K562 (cell line): ENCODE results near the gene AKIRIN1. TPM values are rescaled to one million over a fixed set of nuclear protein-coding genes. Genes with fewer than 3 reads are reported as not detected.

Experiments used
- ATAC-seq: fragments of 200-7000 bp; cut with Tn5 transposase; 3 replicates; pipeline ENCODE4 v1.9.1; 2020; ENCODE audit warnings: moderate library complexity
- BruUV-seq: library from RNA; stranded (reverse); fragments of 400-500 nt; replicated peaks from 2 replicates; lab custom pipeline; 2021; lab: Mats Ljungman, UMichigan
- CTCF ChIA-PET: fragments of 300-600 bp; formaldehyde crosslinking; extraction: SDS; loops from one replicate; lab custom pipeline; 2021; ENCODE audit warnings: low intra/inter-chr PET ratio; lab: Yijun Ruan, JAX
- POLR2A ChIA-PET: fragments of 300-600, 350-650 bp; sonication (Branson Sonifier 250); formaldehyde crosslinking; extraction: SDS; loops from one replicate; lab custom pipeline; 2021; ENCODE audit warnings: antibody characterized with exemption, inconsistent platforms; lab: Yijun Ruan, JAX
- DNase-seq, 4 experiments: peaks; one replicate each; pipeline versions ENCODE4 v3.0.0 to v3.0.0-alpha.2; 2011 to 2018; ENCODE audit warnings: low spot score in 3 of 4, mixed read lengths in 3 of 4; ENCODE audit errors: extremely low read depth in 1 of 4
- FAIRE-seq: peaks from 2 replicates; lab custom pipeline; 2011; peaks lifted over from hg19 to GRCh38; lab: Jason Lieb, UNC
- H2AFZ ChIP-seq: 2 replicates; pipeline ENCODE4 v1.6.0; 2011; ENCODE audit warnings: low read depth, low read length, control low read depth, inconsistent platforms
- H3K27ac ChIP-seq: fragments of 200-600 bp; 3 replicates; pipeline ENCODE4 v1.8.0; 2011; ENCODE audit warnings: low read depth, mild to moderate bottlenecking, control low read depth, inconsistent platforms, low read length, moderate library complexity, mixed read lengths; ENCODE audit errors: extremely low read depth
- H3K27me3 ChIP-seq, 2 experiments: fragments of 300-600 bp in 1 of 2; 2 replicates in 1 of 2; 3 replicates in 1 of 2; pipeline versions ENCODE4 v1.6.0 to v1.8.0; 2011; ENCODE audit warnings: inconsistent platforms in 2 of 2, low read length in 2 of 2, mild to moderate bottlenecking in 1 of 2, mixed read lengths in 1 of 2, moderate library complexity in 1 of 2; ENCODE audit not compliant: control insufficient read depth in 2 of 2, insufficient read depth in 2 of 2
- H3K36me3 ChIP-seq: fragments of 300-600 bp; 3 replicates; pipeline ENCODE4 v1.8.0; 2011; ENCODE audit warnings: mild to moderate bottlenecking, low read length, inconsistent platforms; ENCODE audit not compliant: control insufficient read depth, insufficient read depth
- H3K4me1 ChIP-seq, 2 experiments: fragments of 200-600 bp in 1 of 2; replicated peaks in 1 of 2; 2 replicates in 1 of 2; 3 replicates in 1 of 2; pipeline versions ENCODE4 v1.5.1 to v1.8.0; 2011; ENCODE audit warnings: inconsistent platforms in 2 of 2, low read length in 2 of 2, mild to moderate bottlenecking in 1 of 2, mixed read lengths in 1 of 2, moderate library complexity in 1 of 2; ENCODE audit not compliant: control insufficient read depth in 2 of 2, insufficient read depth in 2 of 2
- H3K4me2 ChIP-seq: 2 replicates; pipeline ENCODE4 v1.6.1; 2011; ENCODE audit warnings: low read length, control low read depth, inconsistent platforms, mixed read lengths; ENCODE audit not compliant: insufficient read depth
- H3K4me3 ChIP-seq: fragments of 200-600 bp; sonication (generic), shearing (Covaris generic); 2 replicates; pipeline ENCODE4 v1.5.1; 2016; ENCODE audit warnings: control low read depth, inconsistent platforms
- H3K79me2 ChIP-seq: fragments of 200-600 bp; 3 replicates; pipeline ENCODE4 v1.8.0; 2011; ENCODE audit warnings: low read length, inconsistent platforms; ENCODE audit not compliant: control insufficient read depth, insufficient read depth
- H3K9ac ChIP-seq, 2 experiments: 2 replicates each; pipeline versions ENCODE4 v1.6.0 to v1.6.1; 2011; ENCODE audit warnings: low read depth in 2 of 2, low read length in 2 of 2, control low read depth in 1 of 2, inconsistent platforms in 1 of 2, mild to moderate bottlenecking in 1 of 2, mixed read lengths in 1 of 2; ENCODE audit not compliant: insufficient read depth in 1 of 2
- H3K9me1 ChIP-seq: one replicate; pipeline ENCODE4 v1.6.0; 2011; ENCODE audit warnings: inconsistent platforms, mild to moderate bottlenecking, low read length, moderate library complexity; ENCODE audit not compliant: control insufficient read depth, insufficient read depth
- H3K9me3 ChIP-seq: replicated peaks from 2 replicates; pipeline ENCODE4 v1.5.1; 2011; ENCODE audit warnings: low read depth, low read length, inconsistent platforms; ENCODE audit not compliant: control insufficient read depth, insufficient read depth
- H4K20me1 ChIP-seq: replicated peaks from 2 replicates; pipeline ENCODE4 v1.6.1; 2011; ENCODE audit warnings: low read length, inconsistent platforms, mixed read lengths; ENCODE audit not compliant: control insufficient read depth, insufficient read depth
- TSC22D4 ChIP-seq: fragments of 450-650 bp; IDR thresholded peaks from 2 replicates; pipeline ENCODE4 v1.6.1; 2016; ENCODE audit warnings: missing genetic modification characterization, missing biosample characterization, control low read depth
- ZNF311 ChIP-seq: fragments of 250-450 bp; sonication (Bioruptor Pico); IDR thresholded peaks from 2 replicates; pipeline ENCODE4 v1.4.0; 2020; ENCODE audit warnings: mild to moderate bottlenecking, moderate library complexity
- WGBS: fragments of 100-300 bp; shearing (Covaris generic); methylation state at CpG from one replicate; pipeline ENCODE4 v1.1.6; 2016; ENCODE audit warnings: low coverage, mixed read lengths; ENCODE audit not compliant: insufficient coverage; ENCODE audit errors: missing lambda C conversion rate; 5-methylcytosine and 5-hydroxymethylcytosine counted together
- in situ Hi-C: fragments of 300-500 bp; cut with MboI; formaldehyde crosslinking; loops from 4 replicates; pipeline ENCODE4 v1.15.0; 2018; ENCODE audit warnings: inconsistent platforms, mixed read lengths
- intact Hi-C: fragments of 100-400 bp; cut with micrococcal nuclease; formaldehyde crosslinking; loops from 2 replicates; pipeline ENCODE4 v1.14.2; 2022
- polyA plus RNA-seq, 8 experiments: library from polyadenylated mRNA; depleted of rRNA in 4 of 8; stranded (reverse) in 5 of 8; unstranded in 3 of 8; fragments of >200 nt; fragmentation: Nextera tagmentation in 2 of 8; fragmentation: Illumina TruSeq in 1 of 8; extraction: Ambion mirVana in 2 of 8; extraction: Trizol in 1 of 8; gene quantifications; 2 replicates each; pipeline versions ENCODE4 v1.2.1 to v1.2.3, GENCODE V29; 2011 to 2014; ENCODE audit warnings: inconsistent platforms in 1 of 8, missing spikeins in 1 of 8
- total RNA-seq, 7 experiments: library from RNA; depleted of rRNA in 6 of 7; stranded (reverse); fragments of >200 nt in 6 of 7; fragmentation: Illumina TruSeq in 2 of 7; extraction: Trizol in 2 of 7; gene quantifications; 2 replicates each; pipeline versions ENCODE4 v1.2.1 to v1.2.3, GENCODE V29; 2011 to 2021; ENCODE audit warnings: low replicate concordance in 1 of 7
- TF ChIP-seq, protein P1 (sequence below): sonication (generic); formaldehyde crosslinking; IDR thresholded peaks from 2 replicates; pipeline ENCODE4 v1.8.0; 2023; ENCODE audit warnings: missing genetic modification reagents, mild to moderate bottlenecking, borderline replicate concordance

The AKIRIN1 gene
- total and polyA plus RNA-seq, 9 of the 15 experiments (the other 6 are each of a cell fraction or from before 2014, with no cell fraction given) = 11.5 to 139 (median 83.4) TPM

DNA sequence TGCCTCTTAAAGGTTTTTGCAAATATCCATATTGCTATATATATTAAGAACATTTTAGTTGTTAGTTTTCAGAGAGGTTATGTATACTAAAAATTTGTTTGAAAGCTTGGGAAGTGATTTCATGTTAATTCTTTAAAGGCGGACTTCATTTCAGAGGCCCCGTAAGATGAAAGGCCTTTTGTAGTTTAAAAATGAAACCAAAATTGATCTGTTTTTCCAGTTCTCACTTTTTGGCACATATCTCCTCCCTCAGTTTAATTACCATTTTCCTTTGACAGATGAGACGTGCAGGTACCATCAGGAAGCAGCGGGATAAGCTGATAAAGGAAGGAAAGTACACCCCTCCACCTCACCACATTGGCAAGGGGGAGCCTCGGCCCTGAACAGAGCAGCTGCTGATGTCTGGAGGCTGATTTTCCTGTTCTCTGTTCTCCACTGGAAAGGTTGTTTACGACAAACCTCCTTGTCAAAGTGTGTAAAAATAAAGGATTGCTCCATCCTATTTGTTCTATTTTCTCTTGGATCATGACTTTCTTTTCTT, 43.1 kb downstream of the AKIRIN1 start:
- Histone ChIP-seq H3K79me2 (peaks cover 23% of the 10 kb centered on the region), H3K9ac (no peak overlapping the region), H3K27me3 (no peaks in the 10 kb centered on the region), H3K36me3 (peaks cover 71% of the 10 kb centered on the region), H3K9me1 (no peaks in the 10 kb centered on the region), H2AFZ (no peak overlapping the region), H3K4me2 (no peak overlapping the region), H4K20me1 (no peaks in the 10 kb centered on the region), H3K4me3 (no peak overlapping the region), H3K9me3 (no peaks in the 10 kb centered on the region), H3K4me1 (no peaks in the 10 kb centered on the region), H3K27ac (no peak overlapping the region)
- no TSS peak for BruUV-seq
- in situ Hi-C loops = no loop called here
- FAIRE-seq (no peak), ATAC-seq (no peak), DNase-seq (no peak)
- intact Hi-C loops = no loop called here
- ChIA-PET POLR2A (interaction anchor here (1.0 kb wide), 1 partner anchor 11 kb away, joined by 3 read pairs; no protein-coding TSS in a partner anchor), CTCF (no interaction called here)
- 85% methylated on average over 6 of the region's 6 CpGs for WGBS
- TF ChIP-seq TSC22D4 (tag) (no peak), ZNF311 (CRISPR knock-in tag) (no peak)
- TF ChIP-seq, protein P1, sequence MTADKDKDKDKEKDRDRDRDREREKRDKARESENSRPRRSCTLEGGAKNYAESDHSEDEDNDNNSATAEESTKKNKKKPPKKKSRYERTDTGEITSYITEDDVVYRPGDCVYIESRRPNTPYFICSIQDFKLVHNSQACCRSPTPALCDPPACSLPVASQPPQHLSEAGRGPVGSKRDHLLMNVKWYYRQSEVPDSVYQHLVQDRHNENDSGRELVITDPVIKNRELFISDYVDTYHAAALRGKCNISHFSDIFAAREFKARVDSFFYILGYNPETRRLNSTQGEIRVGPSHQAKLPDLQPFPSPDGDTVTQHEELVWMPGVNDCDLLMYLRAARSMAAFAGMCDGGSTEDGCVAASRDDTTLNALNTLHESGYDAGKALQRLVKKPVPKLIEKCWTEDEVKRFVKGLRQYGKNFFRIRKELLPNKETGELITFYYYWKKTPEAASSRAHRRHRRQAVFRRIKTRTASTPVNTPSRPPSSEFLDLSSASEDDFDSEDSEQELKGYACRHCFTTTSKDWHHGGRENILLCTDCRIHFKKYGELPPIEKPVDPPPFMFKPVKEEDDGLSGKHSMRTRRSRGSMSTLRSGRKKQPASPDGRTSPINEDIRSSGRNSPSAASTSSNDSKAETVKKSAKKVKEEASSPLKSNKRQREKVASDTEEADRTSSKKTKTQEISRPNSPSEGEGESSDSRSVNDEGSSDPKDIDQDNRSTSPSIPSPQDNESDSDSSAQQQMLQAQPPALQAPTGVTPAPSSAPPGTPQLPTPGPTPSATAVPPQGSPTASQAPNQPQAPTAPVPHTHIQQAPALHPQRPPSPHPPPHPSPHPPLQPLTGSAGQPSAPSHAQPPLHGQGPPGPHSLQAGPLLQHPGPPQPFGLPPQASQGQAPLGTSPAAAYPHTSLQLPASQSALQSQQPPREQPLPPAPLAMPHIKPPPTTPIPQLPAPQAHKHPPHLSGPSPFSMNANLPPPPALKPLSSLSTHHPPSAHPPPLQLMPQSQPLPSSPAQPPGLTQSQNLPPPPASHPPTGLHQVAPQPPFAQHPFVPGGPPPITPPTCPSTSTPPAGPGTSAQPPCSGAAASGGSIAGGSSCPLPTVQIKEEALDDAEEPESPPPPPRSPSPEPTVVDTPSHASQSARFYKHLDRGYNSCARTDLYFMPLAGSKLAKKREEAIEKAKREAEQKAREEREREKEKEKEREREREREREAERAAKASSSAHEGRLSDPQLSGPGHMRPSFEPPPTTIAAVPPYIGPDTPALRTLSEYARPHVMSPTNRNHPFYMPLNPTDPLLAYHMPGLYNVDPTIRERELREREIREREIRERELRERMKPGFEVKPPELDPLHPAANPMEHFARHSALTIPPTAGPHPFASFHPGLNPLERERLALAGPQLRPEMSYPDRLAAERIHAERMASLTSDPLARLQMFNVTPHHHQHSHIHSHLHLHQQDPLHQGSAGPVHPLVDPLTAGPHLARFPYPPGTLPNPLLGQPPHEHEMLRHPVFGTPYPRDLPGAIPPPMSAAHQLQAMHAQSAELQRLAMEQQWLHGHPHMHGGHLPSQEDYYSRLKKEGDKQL (CRISPR knock-in tag) = no peak
